GM18505 (cell line): Measurements from ENCODE around the gene B4GALT6.

Source experiments
- ATAC-seq: cut with Tn5 transposase; IDR thresholded peaks from one replicate; pipeline ENCODE4 v1.9.1; 2021; ENCODE audit not compliant: unreplicated experiment
- POLR2A ChIP-seq: IDR thresholded peaks from 4 replicates; pipeline ENCODE4 v1.6.1; 2011; ENCODE audit warnings: borderline replicate concordance; ENCODE audit not compliant: insufficient read depth, insufficient read length; ENCODE audit errors: extremely low read depth

The B4GALT6 gene

DNA sequence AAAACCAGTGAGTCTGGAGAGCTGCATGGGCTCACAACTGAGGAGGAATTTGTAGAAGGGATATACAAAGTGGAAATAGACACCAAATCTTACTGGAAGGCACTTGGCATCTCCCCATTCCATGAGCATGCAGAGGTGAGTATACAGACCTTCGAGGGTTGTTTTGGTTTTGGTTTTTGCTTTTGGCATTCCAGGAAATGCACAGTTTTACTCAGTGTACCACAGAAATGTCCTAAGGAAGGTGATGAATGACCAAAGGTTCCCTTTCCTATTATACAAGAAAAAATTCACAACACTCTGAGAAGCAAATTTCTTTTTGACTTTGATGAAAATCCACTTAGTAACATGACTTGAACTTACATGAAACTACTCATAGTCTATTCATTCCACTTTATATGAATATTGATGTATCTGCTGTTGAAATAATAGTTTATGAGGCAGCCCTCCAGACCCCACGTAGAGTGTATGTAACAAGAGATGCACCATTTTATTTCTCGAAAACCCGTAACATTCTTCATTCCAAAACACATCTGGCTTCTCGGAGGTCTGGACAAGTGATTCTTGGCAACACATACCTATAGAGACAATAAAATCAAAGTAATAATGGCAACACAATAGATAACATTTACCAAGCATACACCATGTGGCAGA is 89.1 kb downstream of the B4GALT6 start:
- no peak for ATAC-seq
- no peak for TF ChIP-seq POLR2A

DNA sequence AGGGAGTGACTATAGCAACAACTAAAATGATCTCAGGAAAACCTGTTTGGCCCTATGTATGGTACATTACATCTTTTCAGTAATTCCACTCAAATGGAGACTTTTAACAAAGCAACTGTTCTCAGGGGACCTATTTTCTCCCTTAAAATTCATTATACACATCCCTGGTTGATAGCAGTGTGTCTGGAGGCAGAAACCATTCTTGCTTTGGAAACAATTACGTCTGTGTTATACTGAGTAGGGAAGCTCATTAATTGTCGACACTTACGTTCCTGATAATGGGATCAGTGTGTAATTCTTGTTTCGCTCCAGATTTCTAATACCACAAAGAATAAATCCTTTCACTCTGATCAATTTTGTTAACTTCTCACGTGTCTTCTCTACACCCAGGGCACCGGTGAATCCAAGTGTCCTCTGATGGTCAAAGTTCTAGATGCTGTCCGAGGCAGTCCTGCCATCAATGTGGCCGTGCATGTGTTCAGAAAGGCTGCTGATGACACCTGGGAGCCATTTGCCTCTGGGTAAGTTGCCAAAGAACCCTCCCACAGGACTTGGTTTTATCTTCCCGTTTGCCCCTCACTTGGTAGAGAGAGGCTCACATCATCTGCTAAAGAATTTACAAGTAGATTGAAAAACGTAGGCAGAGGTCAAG is 91.7 kb downstream of the B4GALT6 start:
- TF ChIP-seq POLR2A: no peak
- no peak for ATAC-seq

DNA sequence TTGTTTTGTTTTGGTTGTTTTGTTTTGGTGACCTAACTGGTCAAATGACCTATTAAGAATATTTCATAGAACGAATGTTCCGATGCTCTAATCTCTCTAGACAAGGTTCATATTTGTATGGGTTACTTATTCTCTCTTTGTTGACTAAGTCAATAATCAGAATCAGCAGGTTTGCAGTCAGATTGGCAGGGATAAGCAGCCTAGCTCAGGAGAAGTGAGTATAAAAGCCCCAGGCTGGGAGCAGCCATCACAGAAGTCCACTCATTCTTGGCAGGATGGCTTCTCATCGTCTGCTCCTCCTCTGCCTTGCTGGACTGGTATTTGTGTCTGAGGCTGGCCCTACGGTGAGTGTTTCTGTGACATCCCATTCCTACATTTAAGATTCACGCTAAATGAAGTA is 92.8 kb downstream of the B4GALT6 start, which contains the start of gene TTR:
Gene TTR, plus strand, starts transcription at position 250 of the 400 bp plus-strand sequence. Its CDS starts 26 bp downstream, at position 276.
- no peak for TF ChIP-seq POLR2A
- ATAC-seq: no peak

DNA sequence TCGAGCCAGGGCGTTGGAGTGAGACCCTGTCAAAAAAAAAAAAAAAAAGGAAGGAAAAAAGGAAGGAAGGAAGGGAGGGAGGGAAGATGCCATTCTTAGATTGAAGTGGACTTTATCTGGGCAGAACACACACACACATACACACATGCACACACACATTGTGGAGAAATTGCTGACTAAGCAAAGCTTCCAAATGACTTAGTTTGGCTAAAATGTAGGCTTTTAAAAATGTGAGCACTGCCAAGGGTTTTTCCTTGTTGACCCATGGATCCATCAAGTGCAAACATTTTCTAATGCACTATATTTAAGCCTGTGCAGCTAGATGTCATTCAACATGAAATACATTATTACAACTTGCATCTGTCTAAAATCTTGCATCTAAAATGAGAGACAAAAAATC is 93.3 kb downstream of the B4GALT6 start:
- TF ChIP-seq POLR2A: no peak
- ATAC-seq: no peak

DNA sequence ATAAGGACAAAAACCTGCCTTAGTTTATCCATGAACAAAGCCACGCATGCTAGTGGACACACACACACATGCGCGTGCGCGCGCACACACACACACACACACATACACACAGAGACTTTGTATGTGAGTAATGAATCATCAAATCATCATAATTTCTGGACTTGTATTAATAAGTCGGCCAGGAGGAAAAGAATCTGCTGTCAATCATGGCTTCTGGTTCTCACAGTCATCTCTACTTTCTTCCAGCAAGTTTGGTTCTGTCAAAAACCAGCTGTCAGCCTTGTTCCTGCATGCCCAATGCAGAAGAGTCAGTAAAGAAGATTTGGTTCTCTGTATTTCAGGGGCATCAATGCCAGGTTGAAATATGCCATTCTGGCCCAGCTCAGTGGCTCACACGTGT is 93.8 kb downstream of the B4GALT6 start:
- ATAC-seq: no peak
- no peak for TF ChIP-seq POLR2A

DNA sequence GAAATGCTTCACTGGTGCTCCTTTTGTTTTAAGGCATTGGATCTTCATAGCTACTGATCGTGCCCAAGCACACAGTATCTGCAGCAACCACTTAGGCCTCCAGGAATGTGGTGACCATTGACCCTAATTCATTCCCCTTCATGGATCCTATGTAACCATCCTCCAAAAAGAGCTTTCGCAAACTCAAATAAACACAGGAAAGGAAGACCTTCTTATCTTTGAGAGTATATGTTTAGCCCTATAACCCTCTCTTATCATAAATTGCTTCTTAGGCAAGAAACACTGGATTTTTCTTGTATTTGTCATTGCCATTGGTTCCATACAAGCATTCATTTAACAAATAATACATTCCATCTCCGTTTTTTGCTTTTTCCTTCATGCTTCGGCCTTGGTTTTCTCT is 96.9 kb downstream of the B4GALT6 start:
- ATAC-seq: no peak
- no peak for TF ChIP-seq POLR2A

DNA sequence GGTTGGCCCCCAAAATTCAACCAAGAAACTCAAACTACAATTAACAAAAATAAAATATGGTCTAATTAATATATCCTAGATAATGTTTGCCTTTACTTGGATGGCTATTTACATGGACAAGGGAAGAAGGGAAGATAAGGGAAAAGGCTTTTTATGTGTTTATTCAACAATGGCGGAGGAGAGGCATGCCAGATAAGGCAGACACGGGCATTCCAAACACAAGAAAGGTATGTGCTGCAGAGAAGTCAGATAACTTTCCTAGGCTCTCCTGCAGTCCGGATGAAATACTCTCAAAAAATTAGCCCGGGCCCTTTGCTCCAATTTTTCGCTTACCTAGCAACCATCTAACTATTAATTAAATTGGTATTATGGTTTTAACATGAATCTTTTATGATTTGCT is 97.8 kb downstream of the B4GALT6 start:
- ATAC-seq: no peak
- no peak for TF ChIP-seq POLR2A

DNA sequence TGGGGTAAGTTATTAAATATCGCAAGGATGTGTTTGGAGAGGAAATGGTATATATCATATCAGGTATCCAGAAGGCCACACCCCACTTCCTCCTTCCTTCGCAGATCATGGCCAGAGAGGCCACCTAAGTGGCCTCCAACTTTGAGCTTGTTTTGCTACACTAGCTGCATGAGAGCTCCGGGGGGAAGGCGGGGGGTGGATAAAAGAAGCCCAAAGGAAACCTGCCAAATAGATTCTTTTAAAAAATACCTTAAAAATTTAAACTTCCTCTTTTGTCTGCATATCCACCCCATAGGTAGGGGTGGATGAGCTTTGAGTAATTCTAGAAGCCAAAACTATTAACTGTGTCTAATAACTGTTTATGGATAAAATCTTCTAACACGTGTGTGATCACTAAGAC is 98.4 kb downstream of the B4GALT6 start:
- ATAC-seq: no peak

DNA sequence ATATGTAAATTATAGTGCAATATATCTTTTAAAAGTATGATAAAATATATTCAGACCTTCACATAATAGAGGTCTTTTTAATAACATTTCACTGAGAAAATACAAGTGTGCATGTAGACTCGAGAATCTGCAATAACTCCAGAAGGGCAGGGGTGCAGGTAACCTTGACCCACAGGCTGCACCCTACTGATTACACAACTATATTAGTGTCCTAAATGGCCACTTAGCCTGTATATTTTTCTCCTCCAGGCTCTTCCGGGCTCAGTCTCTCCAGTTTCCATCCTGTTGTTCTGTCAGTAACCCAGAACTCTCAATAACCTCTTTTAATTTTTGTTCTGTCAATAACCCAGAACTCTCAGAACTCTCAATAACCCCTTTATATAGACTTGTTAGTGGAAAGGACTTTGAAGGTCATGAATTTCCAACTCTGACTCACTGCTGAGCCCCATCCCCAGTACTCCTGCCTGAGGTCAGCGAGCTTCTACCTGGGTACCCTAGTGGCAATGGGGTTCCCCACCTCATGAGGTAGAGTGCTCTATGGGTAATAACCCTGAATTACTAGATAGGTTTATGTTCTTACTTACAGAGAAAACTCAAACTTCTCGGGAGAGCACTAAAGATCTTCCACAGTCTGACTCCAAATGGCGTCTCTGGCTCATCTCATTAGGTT is 101.1 kb downstream of the B4GALT6 start:
- TF ChIP-seq POLR2A: no peak
- no peak for ATAC-seq

More for the DNA sequence above, 98.4 kb downstream of the B4GALT6 start:
- TF ChIP-seq POLR2A: no peak

DNA sequence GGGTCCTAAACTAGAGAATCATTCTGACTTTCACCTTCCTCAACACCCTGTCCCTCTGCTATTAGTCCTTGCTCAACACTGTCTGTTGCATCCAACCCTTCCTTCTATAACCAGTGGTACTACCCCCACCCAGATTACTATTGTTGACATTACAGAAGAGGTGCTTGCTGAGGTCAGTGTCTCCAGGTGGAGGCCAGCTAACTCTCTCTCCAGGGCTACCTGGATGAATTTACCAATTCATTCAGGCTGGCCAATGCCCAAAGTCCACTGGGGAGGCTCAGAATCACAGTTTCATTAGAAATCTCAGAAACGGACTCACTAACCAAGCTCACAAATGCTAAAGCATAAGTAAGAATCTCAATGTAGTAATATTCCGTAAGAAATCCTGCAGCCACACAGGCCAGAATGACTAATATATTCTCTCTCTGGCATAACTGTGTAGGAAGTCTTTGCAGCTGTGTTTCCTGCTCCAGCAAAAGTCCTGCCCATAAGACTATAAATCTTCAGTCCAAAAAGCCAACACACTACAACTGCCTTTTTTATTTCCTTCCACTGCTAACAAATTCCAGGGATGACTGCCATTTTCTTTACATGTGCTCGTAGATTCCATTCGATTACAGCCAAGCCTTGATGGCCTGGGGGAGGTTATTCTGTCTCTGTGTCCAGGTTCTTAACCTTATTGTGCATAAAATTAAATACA is 102.7 kb downstream of the B4GALT6 start:
- ATAC-seq: no peak
- TF ChIP-seq POLR2A: no peak

DNA sequence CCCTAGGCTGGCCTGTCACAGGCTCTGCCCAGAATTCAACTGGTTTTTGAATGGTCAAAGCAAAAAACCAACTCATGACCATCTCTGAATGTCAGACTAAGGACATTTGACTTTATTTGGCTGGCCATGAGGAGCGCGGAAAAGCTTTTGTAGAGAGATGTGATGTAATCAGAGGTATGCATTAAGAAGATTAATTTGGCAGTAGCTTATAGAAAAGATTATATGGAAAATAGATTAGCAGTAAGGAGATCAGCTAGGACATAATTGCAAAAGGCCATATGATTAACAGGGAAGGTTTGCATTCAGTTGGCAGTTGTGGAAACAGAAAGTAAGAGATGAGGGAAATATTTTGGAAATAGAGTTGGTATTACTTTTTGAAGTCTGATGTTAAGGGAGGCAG is 105.0 kb downstream of the B4GALT6 start:
- TF ChIP-seq POLR2A: no peak
- no peak for ATAC-seq

DNA sequence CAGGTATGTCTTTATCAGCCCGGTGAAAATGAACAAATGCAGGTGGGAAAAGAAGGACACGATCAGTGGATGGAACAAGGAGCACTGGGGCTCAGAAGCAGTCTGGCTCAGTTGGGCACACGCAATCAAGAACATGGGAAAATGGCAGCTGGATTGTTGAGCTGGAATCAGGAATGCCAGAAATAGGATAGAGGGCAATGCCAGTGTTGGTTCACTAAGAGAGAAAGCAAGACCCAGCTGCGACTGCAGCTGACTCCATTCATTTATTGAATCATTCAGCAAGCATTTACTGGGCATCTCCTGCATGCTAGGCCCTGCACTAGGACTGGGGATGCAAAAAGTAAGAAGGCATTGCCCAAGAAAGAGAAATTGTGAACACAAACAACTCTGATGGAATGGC is 106.3 kb downstream of the B4GALT6 start:
- no peak for ATAC-seq
- no peak for TF ChIP-seq POLR2A

DNA sequence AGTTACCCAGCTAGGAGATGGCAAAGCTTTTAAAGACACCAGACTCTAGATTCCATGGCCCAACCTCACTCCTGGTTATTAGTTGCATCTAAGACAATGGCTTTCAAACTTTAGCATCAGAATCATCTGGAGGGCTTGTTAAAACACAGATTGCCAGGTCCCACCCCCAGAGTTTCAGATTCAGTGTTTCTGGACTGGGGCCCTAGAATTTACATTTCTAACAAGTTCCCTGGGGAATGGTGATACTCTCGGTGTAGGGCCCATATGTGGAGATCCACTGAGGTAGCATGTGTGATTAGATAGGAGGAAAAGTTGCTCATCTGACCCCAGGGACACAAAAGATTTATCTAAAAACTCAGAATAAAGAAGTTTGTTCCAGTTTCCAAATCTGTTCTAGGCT is 107.2 kb downstream of the B4GALT6 start:
- ATAC-seq: no peak
- no peak for TF ChIP-seq POLR2A
